HG03045 (cell line): ENCODE measurements around the gene LIPH.
"Not testable (repeated sequence)": the region's sequence is repeated elsewhere in the genome, so short reads cannot be mapped to it uniquely, and the experiment has no call there.

Experiments
- ATAC-seq: cut with Tn5 transposase; IDR thresholded peaks from one replicate; pipeline ENCODE4 v1.9.1; 2021; ENCODE audit warnings: mild to moderate bottlenecking, moderate library complexity; ENCODE audit not compliant: unreplicated experiment

Gene LIPH

DNA sequence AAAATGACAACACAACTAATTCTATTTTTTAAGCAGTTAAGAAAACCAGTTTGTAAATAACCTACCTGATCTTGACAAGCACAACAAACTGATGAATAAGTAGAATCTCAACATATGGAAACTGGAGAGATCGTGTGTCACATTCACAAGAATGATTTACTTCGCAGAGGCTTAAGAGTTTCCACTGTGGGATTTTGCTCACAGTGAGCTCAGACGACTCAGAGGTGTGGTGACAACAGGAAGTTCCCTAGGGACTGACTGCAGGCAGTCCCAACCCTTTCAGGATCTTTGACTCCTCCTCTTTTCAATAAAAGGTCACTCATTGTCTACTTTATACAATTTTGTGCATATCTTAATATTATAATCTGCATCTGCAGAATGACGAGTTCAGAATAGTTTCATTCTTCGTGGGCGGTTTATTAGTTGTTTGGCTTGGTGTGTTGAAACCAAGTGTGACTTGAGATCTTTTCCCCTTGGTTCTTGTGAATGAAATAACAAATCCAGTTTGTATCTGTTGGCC, at the start of gene LIPH:
TSS of gene LIPH (minus strand) at position 231 of the 520 bp plus-strand sequence. CDS start at position 114, 117 bp downstream.
- ATAC-seq: peak; percentile 62

DNA sequence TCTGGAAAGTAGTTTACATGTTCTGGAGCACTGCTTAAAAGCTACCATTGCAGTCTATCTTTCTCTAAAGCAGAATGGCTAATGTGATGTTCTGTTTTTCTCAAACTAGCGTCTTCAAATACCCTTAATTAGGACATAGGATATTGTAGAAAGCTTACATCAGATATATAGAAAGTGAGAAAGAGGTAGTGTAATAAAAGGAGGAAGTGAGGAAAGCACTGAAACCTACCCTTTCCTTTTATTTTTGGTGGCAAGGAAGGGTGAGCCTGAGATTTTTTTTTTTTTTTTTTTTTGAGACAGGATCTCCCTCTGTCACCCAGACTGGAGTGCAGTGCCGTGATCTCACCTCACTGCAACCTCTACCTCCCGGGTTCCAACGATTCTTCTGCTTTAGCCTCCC, 43.1 kb upstream of the LIPH start:
- no peak for ATAC-seq

DNA sequence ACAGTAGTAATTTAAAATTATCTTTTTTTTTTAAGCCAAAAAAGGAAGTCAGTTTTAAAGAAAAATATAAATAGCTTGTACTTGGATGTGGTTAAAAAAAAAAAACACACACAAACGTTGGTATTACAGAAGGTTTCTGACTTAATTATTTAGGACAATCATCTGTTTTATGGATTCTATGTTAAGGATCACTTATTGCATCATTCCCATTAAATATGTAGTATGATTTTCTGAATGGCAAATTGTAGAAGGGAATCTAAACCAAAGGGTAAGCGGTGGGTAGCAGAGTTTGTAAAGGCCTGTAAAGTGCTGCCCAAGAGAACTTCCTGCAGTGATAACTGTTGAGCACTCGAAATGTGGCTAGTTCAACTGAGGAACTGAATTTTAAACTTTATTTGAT, 41.7 kb upstream of the LIPH start:
- ATAC-seq: no peak

GRCh38 chr3:185586686-185587039, 34.3 kb upstream of the LIPH start:
- no peak for ATAC-seq

DNA sequence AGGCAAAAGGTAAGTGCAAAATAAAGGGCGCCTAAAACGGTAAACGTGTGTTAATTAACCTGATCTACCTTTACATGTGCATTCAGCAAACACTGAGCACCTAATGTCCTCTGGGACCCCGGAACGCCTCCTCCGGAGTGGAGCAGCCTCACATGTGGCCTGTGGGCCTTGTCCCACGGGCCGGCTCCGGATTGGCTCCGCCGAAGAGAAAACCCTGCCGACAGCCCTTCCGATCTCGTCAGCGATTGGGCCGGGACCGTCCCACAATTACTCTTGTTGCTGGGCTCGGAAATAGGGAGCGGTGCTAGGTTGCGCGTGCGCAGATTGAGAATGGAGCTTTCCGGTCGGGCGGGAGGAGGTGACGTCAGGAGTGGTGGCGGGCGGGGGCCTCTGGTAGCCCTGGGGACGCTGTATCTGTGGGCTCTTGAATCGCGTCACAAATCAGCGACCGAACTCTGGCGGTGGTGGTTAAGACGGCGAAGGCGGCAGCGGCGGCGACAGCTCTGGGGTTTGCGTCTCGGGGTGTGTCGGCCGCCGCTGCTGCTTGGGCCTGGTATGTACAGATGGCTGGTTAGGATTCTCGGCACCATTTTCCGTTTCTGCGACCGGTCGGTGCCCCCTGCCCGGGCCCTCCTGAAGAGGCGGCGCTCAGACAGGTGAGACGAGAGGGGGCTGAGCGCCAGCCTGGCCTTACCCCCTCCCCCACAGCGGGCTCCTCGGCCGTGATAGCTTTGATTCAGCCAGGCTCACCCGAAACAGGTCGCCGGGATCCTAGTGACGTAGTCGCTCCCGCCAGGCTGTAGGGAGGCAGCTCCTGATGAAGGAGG, 33.7 kb upstream of the LIPH start, which contains the start of gene SENP2:
TSS of gene SENP2 (plus strand) at position 437 of the 827 bp plus-strand sequence. CDS start at position 556, 119 bp downstream.
- peak; percentile 98 for ATAC-seq

DNA sequence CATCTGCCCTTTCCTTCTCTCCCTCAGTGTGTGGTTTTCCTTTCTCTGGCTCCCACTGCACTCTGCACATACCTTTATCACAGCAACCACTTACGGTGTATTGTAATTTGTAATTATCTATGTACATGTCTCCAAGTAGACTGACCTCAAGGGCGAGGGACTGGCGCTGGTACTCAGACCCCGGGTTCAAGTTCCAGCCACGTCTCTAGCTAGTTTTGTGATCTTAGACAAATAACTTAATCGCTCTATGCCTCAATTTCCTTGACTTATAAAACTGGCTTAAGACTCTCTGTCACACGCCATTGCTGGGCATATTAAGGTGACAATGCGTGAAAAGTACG, 33.1 kb upstream of the LIPH start:
- ATAC-seq: no peak

GRCh38 chr3:185584686-185585085, 32.3 kb upstream of the LIPH start:
- ATAC-seq: no peak

DNA sequence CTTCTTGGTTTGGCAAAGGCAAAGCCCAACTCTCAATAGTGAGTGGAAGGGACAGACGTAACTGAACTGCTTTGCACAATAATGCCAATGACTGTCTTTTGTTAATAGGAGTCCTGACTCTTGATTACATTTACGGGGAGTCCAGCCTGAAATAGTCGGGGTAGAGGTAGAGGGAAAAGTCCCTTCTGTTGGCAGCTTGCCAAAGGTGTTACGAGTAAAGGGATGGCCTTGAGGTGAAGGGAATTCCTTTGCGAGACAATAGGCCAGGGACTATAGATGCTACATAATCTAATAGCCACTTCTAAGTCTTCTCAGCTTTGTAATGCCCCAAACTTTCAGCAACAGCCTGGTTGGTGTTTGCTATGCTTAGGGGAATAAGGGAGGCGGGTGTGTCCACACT, 31.5 kb upstream of the LIPH start:
- no peak for ATAC-seq

GRCh38 chr3:185582871-185583270, 30.5 kb upstream of the LIPH start:
- ATAC-seq: no peak

- no peak for ATAC-seq
Measured at GRCh38 chr3:185582236-185582635, 29.8 kb upstream of the LIPH start.

- peak; percentile 69 for ATAC-seq
Measured at GRCh38 chr3:185575108-185575869, 22.9 kb upstream of the LIPH start.

GRCh38 chr3:185572183-185572582, 19.8 kb upstream of the LIPH start:
- no peak for ATAC-seq

DNA sequence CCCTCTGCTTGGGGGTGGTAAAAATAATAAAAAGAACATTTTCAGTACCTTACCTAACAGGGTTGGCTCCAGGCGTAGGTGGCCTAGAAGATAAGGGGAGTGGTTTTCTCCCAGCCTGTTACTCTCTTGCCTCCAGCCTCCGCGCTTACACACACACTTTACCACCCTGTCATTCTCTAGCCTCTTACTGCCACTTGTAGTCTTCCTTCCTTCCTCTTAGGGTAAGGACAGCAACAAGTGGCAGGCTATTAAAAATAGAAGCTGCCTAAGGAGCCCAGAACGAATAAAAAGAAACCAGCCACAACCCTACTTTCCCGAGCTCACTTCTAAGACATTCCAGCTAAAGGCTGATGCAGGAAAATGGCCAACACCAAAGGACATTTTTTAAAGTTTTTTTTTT, 9.6 kb upstream of the LIPH start:
- no peak for ATAC-seq

- no peak for ATAC-seq
Measured at GRCh38 chr3:185561374-185561943, 9.1 kb upstream of the LIPH start.

- ATAC-seq: no peak
Measured at GRCh38 chr3:185560676-185561075, 8.3 kb upstream of the LIPH start.

GRCh38 chr3:185559706-185560090, 7.3 kb upstream of the LIPH start:
- ATAC-seq: no peak

DNA sequence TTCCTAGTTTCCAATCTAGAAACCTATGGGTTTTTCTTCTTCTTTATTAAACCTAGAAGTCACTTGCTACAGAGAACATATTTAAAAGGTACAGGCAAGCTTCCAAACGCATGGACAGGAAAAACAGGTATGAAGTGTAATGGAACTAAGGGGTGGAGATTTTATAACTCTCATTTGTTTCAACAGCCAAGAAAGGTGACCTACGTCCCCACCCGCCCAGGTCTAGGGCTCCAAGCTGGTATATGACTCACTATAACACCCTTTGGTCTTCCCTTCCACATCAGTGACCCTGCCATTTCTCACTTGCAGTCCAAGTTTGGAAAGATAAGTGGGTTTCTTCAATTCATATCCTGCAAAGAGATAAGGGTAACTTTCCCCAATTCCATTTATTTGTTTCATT, 6.0 kb upstream of the LIPH start:
- no peak for ATAC-seq

DNA sequence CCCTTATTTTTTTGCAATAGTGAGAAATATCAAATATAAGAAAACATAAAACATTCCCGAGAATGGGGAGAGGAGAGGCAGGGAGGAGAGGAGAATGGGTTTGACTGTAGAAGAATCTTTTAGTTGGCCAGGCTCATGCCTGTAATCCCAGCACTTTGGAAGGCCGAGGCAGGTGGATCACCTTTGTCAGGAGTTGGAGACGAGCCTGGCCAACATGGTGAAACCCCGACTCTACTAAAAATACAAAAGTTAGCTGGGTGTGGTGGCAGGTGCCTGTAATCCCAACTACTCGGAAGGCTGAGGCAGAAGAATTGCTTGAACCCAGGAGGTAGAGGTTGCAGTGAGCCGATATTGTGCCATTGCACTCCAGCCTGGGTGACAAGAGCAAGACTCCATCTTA, 4.3 kb upstream of the LIPH start:
- not testable (repeated sequence) for ATAC-seq

- no peak for ATAC-seq
Measured at GRCh38 chr3:185555860-185556347, 3.5 kb upstream of the LIPH start.

- no peak for ATAC-seq
Measured at GRCh38 chr3:185555101-185555501, 2.7 kb upstream of the LIPH start.

DNA sequence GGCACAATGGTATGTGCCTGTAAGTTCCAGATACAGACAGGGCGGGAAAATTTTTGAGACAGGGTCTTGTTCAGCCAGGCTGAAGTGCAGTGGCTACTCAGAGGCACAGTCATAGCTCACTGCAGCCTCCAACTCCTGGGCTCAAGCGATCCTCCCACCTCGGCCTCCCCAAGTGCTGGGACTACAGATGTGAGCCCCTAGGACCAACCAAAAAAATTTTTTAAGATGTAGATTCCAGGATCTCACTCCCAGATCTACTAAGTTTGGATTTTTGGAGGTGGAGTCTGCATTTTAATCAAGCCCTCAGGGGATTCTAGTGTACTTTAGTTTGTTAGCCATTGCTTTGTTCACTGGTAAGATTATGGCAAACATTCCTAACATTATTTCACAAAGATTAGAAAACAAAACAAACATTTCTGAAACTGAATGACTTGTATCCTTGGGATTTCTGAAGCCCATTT, 2.7 kb downstream of the LIPH start:
- no peak for ATAC-seq
